HuH-7 (cell line): ENCODE data around the gene PPP1R12B.
"Not testable (repeated sequence)": the region's sequence is repeated elsewhere in the genome, so short reads cannot be mapped to it uniquely, and the experiment has no call there.

ENCODE experiments used
- DNase-seq: peaks from one replicate; pipeline ENCODE4 v3.0.0; 2011; ENCODE audit warnings: low spot score

PPP1R12B gene

GRCh38 chr1:202613571-202613970 lies 265.1 kb downstream of the PPP1R12B start:
- no peak for DNase-seq

GRCh38 chr1:202614363-202615207 lies 266.1 kb downstream of the PPP1R12B start:
- not testable (repeated sequence) for DNase-seq

- not testable (repeated sequence) for DNase-seq
Measured at GRCh38 chr1:202615208-202615500, 266.7 kb downstream of the PPP1R12B start.

GRCh38 chr1:202615501-202616354 lies 267.2 kb downstream of the PPP1R12B start:
- no peak for DNase-seq

- no peak for DNase-seq
Measured at GRCh38 chr1:202616355-202616915, 267.9 kb downstream of the PPP1R12B start.

GRCh38 chr1:202619012-202619411 lies 270.5 kb downstream of the PPP1R12B start:
- not testable (repeated sequence) for DNase-seq

GRCh38 chr1:202619505-202619904 lies 271.0 kb downstream of the PPP1R12B start:
- no peak for DNase-seq

GRCh38 chr1:202620036-202620435 lies 271.5 kb downstream of the PPP1R12B start:
- DNase-seq, result not testable (repeated sequence)

GRCh38 chr1:202621446-202621845 lies 272.9 kb downstream of the PPP1R12B start:
- DNase-seq, result no peak

- no peak for DNase-seq
Measured at GRCh38 chr1:202622388-202622787, 273.9 kb downstream of the PPP1R12B start.

GRCh38 chr1:202623075-202623474 lies 274.6 kb downstream of the PPP1R12B start:
- no peak for DNase-seq

GRCh38 chr1:202623476-202623875 lies 275.0 kb downstream of the PPP1R12B start:
- not testable (repeated sequence) for DNase-seq

GRCh38 chr1:202624088-202624780 lies 275.7 kb downstream of the PPP1R12B start:
- no peak for DNase-seq

- no peak for DNase-seq
Measured at GRCh38 chr1:202624781-202625108, 276.2 kb downstream of the PPP1R12B start.

- peak; percentile 83 for DNase-seq
Measured at GRCh38 chr1:202625416-202626360, 277.2 kb downstream of the PPP1R12B start.

- DNase-seq, result not testable (repeated sequence)
Measured at GRCh38 chr1:202627036-202627435, 278.5 kb downstream of the PPP1R12B start.

- DNase-seq, result no peak
Measured at GRCh38 chr1:202627841-202628565, 279.5 kb downstream of the PPP1R12B start.

- DNase-seq, result no peak
Measured at GRCh38 chr1:202628646-202629215, 280.2 kb downstream of the PPP1R12B start.

GRCh38 chr1:202629257-202629811 lies 280.8 kb downstream of the PPP1R12B start:
- DNase-seq, result not testable (repeated sequence)

GRCh38 chr1:202630096-202630495 lies 281.6 kb downstream of the PPP1R12B start:
- DNase-seq, result not testable (repeated sequence)
